T-helper 2 cell treated with Interferon-gamma antibody and Interleukin-4, amounts not matched to agents 5 μg/mL and 100 μg/mL, for 36 hours (primary cell): ENCODE results near the gene RABGGTB.
"Not testable (repeated sequence)": the region's sequence is repeated elsewhere in the genome, so short reads cannot be mapped to it uniquely, and the experiment has no call there.

Experiments
- DNase-seq: peaks from one replicate; pipeline ENCODE4 v3.0.0; 2021; ENCODE audit warnings: low spot score
- H3K27ac Mint-ChIP-seq: one replicate; pipeline ENCODE4 v1.8.0; 2021; ENCODE audit warnings: mild to moderate bottlenecking, mixed read lengths
- H3K27me3 Mint-ChIP-seq: one replicate; pipeline ENCODE4 v1.8.0; 2021; ENCODE audit warnings: low read depth, mixed read lengths
- H3K36me3 Mint-ChIP-seq: one replicate; pipeline ENCODE4 v1.8.0; 2021; ENCODE audit warnings: low read depth, mixed read lengths
- H3K4me1 Mint-ChIP-seq: one replicate; pipeline ENCODE4 v1.8.0; 2021; ENCODE audit warnings: low read depth, mixed read lengths
- H3K4me3 Mint-ChIP-seq: one replicate; pipeline ENCODE4 v1.8.0; 2022; ENCODE audit warnings: mild to moderate bottlenecking, moderate library complexity, mixed read lengths
- H3K9me3 Mint-ChIP-seq: one replicate; pipeline ENCODE4 v1.8.0; 2021; ENCODE audit warnings: mixed read lengths

The RABGGTB gene

DNA sequence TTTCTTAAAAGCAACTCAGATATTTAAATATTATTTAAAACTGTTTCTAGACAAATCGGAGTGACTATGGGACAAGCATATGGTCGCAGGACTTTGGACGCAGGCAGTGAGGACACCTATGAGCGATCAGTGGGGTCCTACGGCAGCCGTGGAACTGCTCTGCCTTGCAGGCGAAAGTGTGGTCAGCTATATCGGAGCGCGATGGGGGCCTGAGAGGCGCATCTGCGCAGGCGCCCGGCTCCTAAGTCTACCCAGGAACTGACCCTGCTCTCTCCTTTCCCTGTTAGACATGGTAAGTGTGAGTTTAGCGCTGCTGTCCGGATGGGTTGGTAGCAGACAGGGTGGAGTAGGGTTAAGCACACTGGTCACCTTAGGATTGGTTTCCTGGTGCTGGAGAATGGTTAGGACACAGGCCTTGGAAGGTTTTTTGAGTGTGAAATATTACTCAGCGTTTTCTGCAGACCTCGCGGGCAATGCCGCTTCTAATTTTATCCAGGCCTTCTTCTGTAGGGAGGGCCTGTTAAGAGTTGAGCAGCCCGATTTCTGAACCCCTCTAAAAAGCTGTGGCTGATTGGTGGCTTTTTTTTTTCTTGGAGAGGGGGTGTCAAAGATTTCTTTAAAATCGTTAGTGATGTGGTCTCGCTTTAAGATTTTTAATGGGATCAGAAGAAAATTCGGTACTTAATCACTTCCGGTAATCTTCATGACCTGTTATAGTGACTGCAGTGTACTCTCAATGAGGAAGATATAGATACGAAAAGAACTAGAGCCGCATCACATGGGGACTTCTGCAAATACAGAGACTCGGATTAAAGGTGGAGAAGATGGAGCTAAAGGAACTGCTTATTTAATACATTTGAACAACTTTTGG lies at the start of gene RABGGTB:
RABGGTB (plus strand) TSS at position 274 of the 871 bp plus-strand sequence; CDS start at position 290, 16 bp downstream.
- Mint-ChIP-seq H3K4me1 (peaks cover 38% of the 10 kb centered on the region), H3K27me3 (peaks cover 3% of the 10 kb centered on the region), H3K9me3 (peaks cover 3% of the 10 kb centered on the region), H3K4me3 (peak within 1 kb of the TSS; percentile 99), H3K36me3 (peaks cover 50% of the 10 kb centered on the region), H3K27ac (peak within 1 kb of the TSS; percentile 99)
- DNase-seq = peak; percentile 94

GRCh38 chr1:75742047-75742625 lies 43.9 kb upstream of the RABGGTB start:
- H3K27me3 Mint-ChIP-seq = no peaks in the 10 kb centered on the region
- H3K36me3 Mint-ChIP-seq = peaks cover 25% of the 10 kb centered on the region
- H3K4me1 Mint-ChIP-seq = peaks cover 7% of the 10 kb centered on the region
- no peak overlapping the region for H3K4me3 Mint-ChIP-seq
- no peak overlapping the region for H3K27ac Mint-ChIP-seq
- H3K9me3 Mint-ChIP-seq = no peaks in the 10 kb centered on the region
- no peak for DNase-seq

- no peak overlapping the region for H3K27ac Mint-ChIP-seq
- H3K4me3 Mint-ChIP-seq = no peak overlapping the region
- no peaks in the 10 kb centered on the region for H3K9me3 Mint-ChIP-seq
These were observed 40.8 kb upstream of the RABGGTB start for GRCh38 chr1:75745276-75745675.

DNA sequence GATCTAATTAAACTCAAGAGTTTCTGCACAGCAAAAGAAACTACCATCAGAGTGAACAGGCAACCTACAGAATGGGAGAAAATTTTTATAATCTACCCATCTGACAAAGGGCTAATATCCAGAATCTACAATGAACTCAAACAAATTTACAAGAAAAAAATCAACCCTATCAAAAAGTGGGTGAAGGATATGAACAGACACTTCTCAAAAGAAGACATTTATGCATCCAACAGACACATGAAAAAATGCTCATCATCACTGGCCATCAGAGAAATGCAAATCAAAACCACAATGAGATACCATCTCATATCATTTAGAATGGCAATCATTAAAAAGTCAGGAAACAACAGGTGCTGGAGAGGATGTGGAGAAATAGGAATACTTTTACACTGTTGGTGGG lies 28.8 kb upstream of the RABGGTB start:
- not testable (repeated sequence) for H3K4me3 Mint-ChIP-seq, DNase-seq, H3K27me3 Mint-ChIP-seq, H3K27ac Mint-ChIP-seq, H3K4me1 Mint-ChIP-seq
- Mint-ChIP-seq H3K9me3 (peaks cover 22% of the 10 kb centered on the region), H3K36me3 (peaks cover 76% of the 10 kb centered on the region)

More at GRCh38 chr1:75745276-75745675, 40.8 kb upstream of the RABGGTB start:
- no peak for DNase-seq
- Mint-ChIP-seq H3K36me3 (peaks cover 20% of the 10 kb centered on the region), H3K27me3 (no peaks in the 10 kb centered on the region), H3K4me1 (peaks cover 7% of the 10 kb centered on the region)

DNA sequence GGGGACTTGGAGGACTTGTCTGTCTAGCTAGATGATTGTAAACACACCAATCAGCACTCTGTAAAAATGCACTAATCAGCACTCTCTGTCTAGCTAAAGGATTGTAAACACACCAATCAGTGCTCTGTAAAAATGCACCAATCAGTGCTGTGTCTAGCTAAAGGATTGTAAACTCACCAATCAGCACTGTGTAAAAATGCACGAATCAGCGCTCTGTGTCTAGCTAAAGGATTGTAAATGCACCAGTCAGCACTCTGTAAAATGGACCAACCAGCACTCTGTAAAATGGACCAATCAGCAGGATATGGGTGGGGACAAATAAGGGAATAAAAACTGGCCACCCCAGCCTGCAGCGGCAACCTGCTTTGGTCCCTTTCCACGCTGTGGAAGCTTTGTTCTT lies 27.5 kb upstream of the RABGGTB start:
- DNase-seq, H3K4me1 Mint-ChIP-seq, H3K4me3 Mint-ChIP-seq, H3K27ac Mint-ChIP-seq, H3K27me3 Mint-ChIP-seq: not testable (repeated sequence)
- H3K9me3 Mint-ChIP-seq = peaks cover 22% of the 10 kb centered on the region
- H3K36me3 Mint-ChIP-seq = peaks cover 63% of the 10 kb centered on the region

DNA sequence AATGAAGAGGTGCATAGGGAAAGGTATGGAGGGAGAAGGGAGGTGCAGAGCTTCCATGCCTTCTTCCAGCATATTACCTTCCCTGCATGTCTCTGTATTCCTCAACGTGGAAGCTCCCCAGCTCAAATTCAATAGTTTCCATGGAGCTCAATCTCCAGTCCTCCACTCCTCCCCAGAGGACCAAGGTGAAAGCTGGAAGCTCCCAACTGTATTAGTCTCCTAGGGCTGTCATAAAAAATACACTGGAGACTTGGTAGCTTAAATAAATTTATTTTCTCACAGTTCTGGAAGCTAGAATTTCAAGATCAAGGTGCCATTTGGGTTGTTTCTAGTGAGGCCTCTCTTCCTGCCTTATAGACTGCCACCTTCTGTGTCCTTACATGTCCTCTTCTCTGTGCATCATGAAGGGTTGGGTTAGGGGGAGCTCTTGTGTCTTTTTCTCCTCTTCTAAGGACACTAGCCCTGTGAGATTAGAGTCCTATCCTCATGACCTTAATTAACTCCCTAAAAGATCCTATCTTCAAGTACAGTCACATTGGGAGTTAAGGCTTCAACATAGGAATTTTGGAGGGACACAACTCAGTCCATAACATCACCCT lies 21.9 kb upstream of the RABGGTB start:
- H3K4me1 Mint-ChIP-seq = no peaks in the 10 kb centered on the region
- peaks cover under 1% of the 10 kb centered on the region for H3K9me3 Mint-ChIP-seq
- peaks cover 4% of the 10 kb centered on the region for H3K27me3 Mint-ChIP-seq
- no peak overlapping the region for H3K4me3 Mint-ChIP-seq
- no peak for DNase-seq
- peaks cover 18% of the 10 kb centered on the region for H3K36me3 Mint-ChIP-seq
- H3K27ac Mint-ChIP-seq = no peak overlapping the region

DNA sequence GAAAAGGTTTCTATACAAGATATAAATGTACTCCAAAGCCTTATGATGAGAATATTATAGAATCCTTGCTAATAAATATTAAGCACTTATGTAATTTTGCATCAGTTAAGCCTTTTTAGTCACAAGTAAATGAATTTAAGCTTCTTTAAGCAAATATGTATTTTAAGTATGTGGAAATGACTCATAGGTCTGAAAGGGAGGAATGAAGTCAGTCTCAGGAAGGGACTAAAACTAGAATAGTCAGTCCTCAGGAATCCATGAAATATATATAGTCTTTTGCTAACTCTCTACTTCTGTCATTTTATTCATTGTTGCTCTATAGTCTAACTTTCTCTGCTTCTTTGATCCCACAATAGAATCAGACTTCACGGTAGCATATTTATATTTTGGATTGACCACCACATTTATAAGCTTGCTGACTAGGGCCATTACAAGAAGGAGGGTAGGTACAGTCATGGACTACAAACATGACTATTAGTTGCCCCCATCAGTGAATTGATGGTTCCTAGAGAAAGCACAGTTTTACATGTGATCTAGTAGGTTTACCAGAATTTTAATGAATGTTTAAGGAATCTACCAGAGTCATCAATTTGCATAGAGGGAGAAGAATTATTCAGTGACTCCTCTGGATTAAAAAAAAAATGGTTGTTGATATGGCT lies 20.2 kb upstream of the RABGGTB start:
- no peak overlapping the region for H3K4me3 Mint-ChIP-seq
- no peak for DNase-seq
- no peaks in the 10 kb centered on the region for H3K4me1 Mint-ChIP-seq
- no peaks in the 10 kb centered on the region for H3K9me3 Mint-ChIP-seq
- no peak overlapping the region for H3K27ac Mint-ChIP-seq
- peaks cover 11% of the 10 kb centered on the region for H3K36me3 Mint-ChIP-seq
- H3K27me3 Mint-ChIP-seq = peaks cover 4% of the 10 kb centered on the region

DNA sequence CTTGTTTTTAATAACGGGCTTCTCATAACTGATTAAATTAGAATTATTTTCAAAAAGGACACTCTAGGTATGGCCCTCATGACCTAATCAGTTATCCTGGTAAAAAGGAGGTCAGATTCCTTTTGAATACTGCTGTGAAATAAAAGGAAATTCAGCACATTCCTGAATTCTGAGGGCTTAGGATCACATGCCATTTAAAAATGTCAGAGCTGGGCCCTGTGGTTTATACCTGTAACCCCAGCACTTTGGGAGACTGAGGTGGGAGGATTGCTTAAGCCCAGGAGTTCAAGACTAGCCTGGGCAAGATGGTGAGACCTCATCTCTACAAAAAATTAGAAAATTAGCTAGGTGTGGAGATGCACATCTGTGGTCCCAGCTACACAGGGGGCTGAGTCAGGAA lies 18.0 kb upstream of the RABGGTB start:
- H3K9me3 Mint-ChIP-seq = no peaks in the 10 kb centered on the region
- H3K4me1 Mint-ChIP-seq = no peaks in the 10 kb centered on the region
- H3K36me3 Mint-ChIP-seq = no peaks in the 10 kb centered on the region
- no peak overlapping the region for H3K4me3 Mint-ChIP-seq
- no peak for DNase-seq
- no peak overlapping the region for H3K27ac Mint-ChIP-seq
- peaks cover 4% of the 10 kb centered on the region for H3K27me3 Mint-ChIP-seq

- H3K36me3 Mint-ChIP-seq = no peaks in the 10 kb centered on the region
- DNase-seq = no peak
- peaks cover 4% of the 10 kb centered on the region for H3K27me3 Mint-ChIP-seq
- no peaks in the 10 kb centered on the region for H3K9me3 Mint-ChIP-seq
- H3K4me3 Mint-ChIP-seq = no peak overlapping the region
- H3K4me1 Mint-ChIP-seq = no peaks in the 10 kb centered on the region
- no peak overlapping the region for H3K27ac Mint-ChIP-seq
These were observed 15.3 kb upstream of the RABGGTB start for GRCh38 chr1:75770761-75771160.

DNA sequence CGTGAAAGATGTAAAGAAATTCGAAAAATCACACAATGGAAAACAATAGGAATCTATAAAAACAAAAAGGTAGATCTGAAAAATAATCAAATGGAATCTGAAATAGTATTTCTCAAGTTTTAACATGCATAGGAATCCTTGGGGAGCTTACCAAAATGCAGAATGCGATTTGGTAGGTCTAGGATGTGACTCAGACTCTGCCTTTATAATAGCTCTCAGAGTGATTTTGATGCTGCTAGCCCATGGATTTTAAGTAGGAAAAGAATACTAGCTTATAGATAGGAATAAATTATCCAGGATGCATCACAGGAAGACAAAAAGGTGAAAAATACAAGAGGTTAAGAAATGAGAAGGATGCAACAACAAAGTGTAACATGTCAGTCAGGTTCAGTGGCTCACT lies 14.1 kb upstream of the RABGGTB start:
- no peaks in the 10 kb centered on the region for H3K4me1 Mint-ChIP-seq
- no peak overlapping the region for H3K4me3 Mint-ChIP-seq
- no peaks in the 10 kb centered on the region for H3K9me3 Mint-ChIP-seq
- H3K27ac Mint-ChIP-seq = no peak overlapping the region
- DNase-seq = no peak
- H3K27me3 Mint-ChIP-seq = peaks cover 4% of the 10 kb centered on the region
- H3K36me3 Mint-ChIP-seq = no peaks in the 10 kb centered on the region

GRCh38 chr1:75777812-75778211 lies 8.2 kb upstream of the RABGGTB start:
- H3K27ac Mint-ChIP-seq, H3K4me3 Mint-ChIP-seq, DNase-seq, H3K36me3 Mint-ChIP-seq, H3K9me3 Mint-ChIP-seq, H3K4me1 Mint-ChIP-seq: not testable (repeated sequence)
- peaks cover 17% of the 10 kb centered on the region for H3K27me3 Mint-ChIP-seq

GRCh38 chr1:75778694-75779093 lies 7.4 kb upstream of the RABGGTB start:
- H3K9me3 Mint-ChIP-seq, DNase-seq, H3K4me3 Mint-ChIP-seq, H3K27ac Mint-ChIP-seq, H3K4me1 Mint-ChIP-seq, H3K36me3 Mint-ChIP-seq: not testable (repeated sequence)
- H3K27me3 Mint-ChIP-seq = peaks cover 17% of the 10 kb centered on the region

- H3K27ac Mint-ChIP-seq, H3K9me3 Mint-ChIP-seq, H3K4me3 Mint-ChIP-seq, H3K36me3 Mint-ChIP-seq, H3K4me1 Mint-ChIP-seq, DNase-seq: not testable (repeated sequence)
- H3K27me3 Mint-ChIP-seq = peaks cover 17% of the 10 kb centered on the region
These were observed 5.9 kb upstream of the RABGGTB start for GRCh38 chr1:75780183-75780582.

GRCh38 chr1:75783920-75784319 lies 2.1 kb upstream of the RABGGTB start:
- Mint-ChIP-seq H3K4me3 (peak overlapping the region; percentile 53), H3K36me3 (peaks cover 27% of the 10 kb centered on the region), H3K27me3 (peaks cover 17% of the 10 kb centered on the region), H3K4me1 (peaks cover 19% of the 10 kb centered on the region)
- not testable (repeated sequence) for H3K27ac Mint-ChIP-seq, DNase-seq, H3K9me3 Mint-ChIP-seq
